Natural killer cell (primary cell): ENCODE measurements around the gene MOG. TPM values are rescaled to one million over a fixed set of nuclear protein-coding genes. Genes with fewer than 3 reads are reported as not detected.

Experiments used
- ATAC-seq, 3 donors: fragments of 150-1000 bp in 2 of 3; fragments of 200-7000 bp in 1 of 3; cut with Tn5 transposase; 1 replicate in 1 of 3; 2 replicates in 2 of 3; pipeline ENCODE4 v1.10.0; 2021; ENCODE audit warnings: mild to moderate bottlenecking in 2 of 3, moderate library complexity in 2 of 3
- DNase-seq, 2 donors: peaks; one replicate each; pipeline versions ENCODE4 v3.0.0 to v3.0.0-alpha.2; 2013 to 2021; ENCODE audit warnings: mixed read lengths in 1 of 2
- H3K27ac ChIP-seq: one replicate; pipeline ENCODE4 v1.5.1; 2013; ENCODE audit warnings: mild to moderate bottlenecking, low read length
- H3K27me3 ChIP-seq: one replicate; pipeline ENCODE4 v1.6.1; 2013; ENCODE audit warnings: low read length; ENCODE audit not compliant: control insufficient read depth, insufficient read depth
- H3K36me3 ChIP-seq: one replicate; pipeline ENCODE4 v1.6.1; 2013; ENCODE audit warnings: low read length; ENCODE audit not compliant: control insufficient read depth, insufficient read depth
- H3K4me1 ChIP-seq: one replicate; pipeline ENCODE4 v1.6.1; 2013; ENCODE audit warnings: low read length; ENCODE audit not compliant: control insufficient read depth, insufficient read depth
- H3K4me3 ChIP-seq: one replicate; pipeline ENCODE4 v1.5.1; 2013; ENCODE audit warnings: low read length
- H3K9me3 ChIP-seq: one replicate; pipeline ENCODE4 v1.6.1; 2013; ENCODE audit warnings: low read length; ENCODE audit not compliant: control insufficient read depth, insufficient read depth
- H3K27ac Mint-ChIP-seq, 2 donors: one replicate each; pipeline ENCODE4 v1.8.0; 2022; ENCODE audit warnings: mild to moderate bottlenecking in 2 of 2, mixed read lengths in 2 of 2, moderate library complexity in 1 of 2
- H3K27me3 Mint-ChIP-seq, 2 donors: one replicate each; pipeline ENCODE4 v1.8.0; 2022; ENCODE audit warnings: low read depth in 2 of 2, mixed read lengths in 2 of 2
- H3K36me3 Mint-ChIP-seq: one replicate; pipeline ENCODE4 v1.8.0; 2022; ENCODE audit warnings: mixed read lengths
- H3K4me1 Mint-ChIP-seq, 2 donors: one replicate each; pipeline ENCODE4 v1.8.0; 2022; ENCODE audit warnings: mixed read lengths in 2 of 2
- H3K4me3 Mint-ChIP-seq: one replicate; pipeline ENCODE4 v1.8.0; 2022; ENCODE audit warnings: mild to moderate bottlenecking, moderate library complexity, mixed read lengths
- H3K9me3 Mint-ChIP-seq, 2 donors: one replicate each; pipeline ENCODE4 v1.8.0; 2022; ENCODE audit warnings: mixed read lengths in 2 of 2
- WGBS: methylation state at CpG from one replicate; pipeline ENCODE4 v1.1.7; 2013; ENCODE audit warnings: missing lambda C conversion rate; ENCODE audit not compliant: insufficient coverage; 5-methylcytosine and 5-hydroxymethylcytosine counted together
- intact Hi-C: fragments of 100-400 bp; cut with micrococcal nuclease; formaldehyde crosslinking; loops from one replicate; pipeline ENCODE4 v1.14.2; 2022
- total RNA-seq, 4 donors: library from RNA; stranded (reverse); fragments of 120-200 nt in 1 of 4; gene quantifications; one replicate each; pipeline versions ENCODE4 v1.2.3 to v1.2.4, GENCODE V29; 2013 to 2022
- TF ChIP-seq, protein P1 (sequence below): fragments of 200-600 bp; IDR thresholded peaks from one replicate; pipeline ENCODE4 v1.8.0; 2022; ENCODE audit warnings: antibody characterized with exemption

MOG gene
- total RNA-seq, 3 donors from 2014 or later (not counting 1 experiment from before 2014, with no cell fraction given) = not detected

- Mint-ChIP-seq H3K27me3 (peaks cover 13 to 15% of the 10 kb centered on the region in 2 donors), H3K9me3 (no peaks in the 10 kb centered on the region), H3K27ac (no peak overlapping the region), H3K36me3 (no peaks in the 10 kb centered on the region), H3K4me3 (no peak overlapping the region), H3K4me1 (no peaks in the 10 kb centered on the region)
- no peaks in the 10 kb centered on the region for H3K27me3 ChIP-seq
- H3K27ac ChIP-seq = no peak overlapping the region
- intact Hi-C loops = no loop called here
- TF ChIP-seq, protein P1, sequence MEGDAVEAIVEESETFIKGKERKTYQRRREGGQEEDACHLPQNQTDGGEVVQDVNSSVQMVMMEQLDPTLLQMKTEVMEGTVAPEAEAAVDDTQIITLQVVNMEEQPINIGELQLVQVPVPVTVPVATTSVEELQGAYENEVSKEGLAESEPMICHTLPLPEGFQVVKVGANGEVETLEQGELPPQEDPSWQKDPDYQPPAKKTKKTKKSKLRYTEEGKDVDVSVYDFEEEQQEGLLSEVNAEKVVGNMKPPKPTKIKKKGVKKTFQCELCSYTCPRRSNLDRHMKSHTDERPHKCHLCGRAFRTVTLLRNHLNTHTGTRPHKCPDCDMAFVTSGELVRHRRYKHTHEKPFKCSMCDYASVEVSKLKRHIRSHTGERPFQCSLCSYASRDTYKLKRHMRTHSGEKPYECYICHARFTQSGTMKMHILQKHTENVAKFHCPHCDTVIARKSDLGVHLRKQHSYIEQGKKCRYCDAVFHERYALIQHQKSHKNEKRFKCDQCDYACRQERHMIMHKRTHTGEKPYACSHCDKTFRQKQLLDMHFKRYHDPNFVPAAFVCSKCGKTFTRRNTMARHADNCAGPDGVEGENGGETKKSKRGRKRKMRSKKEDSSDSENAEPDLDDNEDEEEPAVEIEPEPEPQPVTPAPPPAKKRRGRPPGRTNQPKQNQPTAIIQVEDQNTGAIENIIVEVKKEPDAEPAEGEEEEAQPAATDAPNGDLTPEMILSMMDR = no peak
- H3K36me3 ChIP-seq = no peaks in the 10 kb centered on the region
- no peaks in the 10 kb centered on the region for H3K4me1 ChIP-seq
- no peak overlapping the region for H3K4me3 ChIP-seq
- no peaks in the 10 kb centered on the region for H3K9me3 ChIP-seq
- WGBS = 95% methylated on average over 4 of the region's 4 CpGs
- ATAC-seq (no peak), DNase-seq (no peak)
These were observed 45.5 kb upstream of the MOG start for GRCh38 chr6:29611426-29611825.

- no peaks in the 10 kb centered on the region for H3K9me3 Mint-ChIP-seq
These were observed 38.9 kb upstream of the MOG start for GRCh38 chr6:29617782-29618554.

GRCh38 chr6:29619578-29620160 lies 37.2 kb upstream of the MOG start:
- no peak for ATAC-seq
- H3K36me3 Mint-ChIP-seq = no peaks in the 10 kb centered on the region
- H3K27ac Mint-ChIP-seq = no peak overlapping the region
- H3K9me3 Mint-ChIP-seq = no peaks in the 10 kb centered on the region
- H3K36me3 ChIP-seq = no peaks in the 10 kb centered on the region
- no peaks in the 10 kb centered on the region for H3K9me3 ChIP-seq
- no peaks in the 10 kb centered on the region for H3K4me1 ChIP-seq
- H3K4me3 Mint-ChIP-seq = no peak overlapping the region
- no peak overlapping the region for H3K27ac ChIP-seq
- no peaks in the 10 kb centered on the region for H3K27me3 ChIP-seq
- H3K4me3 ChIP-seq = no peak overlapping the region
- TF ChIP-seq, protein P1 = no peak
- intact Hi-C loops = no loop called here
- H3K4me1 Mint-ChIP-seq = no peaks in the 10 kb centered on the region
- no peak for DNase-seq
- H3K27me3 Mint-ChIP-seq = peaks cover 6 to 19% of the 10 kb centered on the region in 2 donors
- WGBS = 88% methylated on average over 1 of the region's 1 CpG

More at GRCh38 chr6:29617782-29618554, 38.9 kb upstream of the MOG start:
- TF ChIP-seq, protein P1 = no peak
- H3K4me1 Mint-ChIP-seq = no peaks in the 10 kb centered on the region
- intact Hi-C loops = no loop called here
- H3K27ac ChIP-seq = no peak overlapping the region
- H3K4me3 Mint-ChIP-seq = no peak overlapping the region
- no peaks in the 10 kb centered on the region for H3K9me3 ChIP-seq
- H3K36me3 ChIP-seq = no peaks in the 10 kb centered on the region
- peak in 1 of 3 donors; percentile 45 for ATAC-seq
- no peak overlapping the region for H3K4me3 ChIP-seq
- 92% methylated on average over 7 of the region's 8 CpGs for WGBS
- no peak overlapping the region for H3K27ac Mint-ChIP-seq
- no peaks in the 10 kb centered on the region for H3K36me3 Mint-ChIP-seq
- no peak for DNase-seq
- H3K27me3 ChIP-seq = no peaks in the 10 kb centered on the region
- H3K27me3 Mint-ChIP-seq = peaks cover 6 to 8% of the 10 kb centered on the region in 2 donors
- no peaks in the 10 kb centered on the region for H3K4me1 ChIP-seq
